GM10248 (cell line): ENCODE data around the gene PHTF1.
"Not testable (repeated sequence)": the region's sequence is repeated elsewhere in the genome, so short reads cannot be mapped to it uniquely, and the experiment has no call there.

Source experiments
- CTCF ChIA-PET: fragments of 300-600 bp; sonication (Branson Sonifier 250); formaldehyde crosslinking; extraction: SDS; loops from one replicate; lab custom pipeline; 2021; ENCODE audit warnings: antibody characterized with exemption; lab: Yijun Ruan, JAX
- POLR2A ChIA-PET: fragments of 350-650 bp; sonication (Branson Sonifier 250); formaldehyde crosslinking; extraction: SDS; loops from one replicate; lab custom pipeline; 2020; ENCODE audit warnings: antibody characterized with exemption; lab: Yijun Ruan, JAX
- DNase-seq: peaks from one replicate; pipeline ENCODE4 v3.0.0; 2012; ENCODE audit errors: extremely low spot score
- CTCF ChIP-seq: IDR thresholded peaks from 2 replicates; pipeline ENCODE4 v1.5.1; 2012; ENCODE audit warnings: mild to moderate bottlenecking, low read depth; ENCODE audit errors: extremely low read depth, missing control alignments, control extremely low read depth

PHTF1 gene

DNA sequence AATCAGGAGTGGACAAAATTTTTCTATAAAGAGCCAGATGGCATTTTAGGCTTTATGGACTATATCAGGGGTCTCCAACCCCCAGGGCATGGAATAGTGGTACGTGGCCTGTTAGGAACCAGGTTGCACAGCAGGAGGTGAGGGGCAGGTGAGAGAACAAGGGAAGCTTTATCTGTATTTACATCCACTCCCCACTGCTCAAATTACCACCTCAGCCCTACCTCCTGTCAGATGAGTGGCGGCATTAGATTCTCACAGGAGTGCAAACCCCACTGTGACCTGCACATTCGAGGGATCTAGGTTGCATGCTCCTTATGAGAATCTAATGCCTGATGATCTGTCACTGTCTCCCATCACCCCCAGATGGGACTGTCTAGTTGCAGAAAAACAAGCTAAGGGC, 13.9 kb downstream of the PHTF1 start:
- no peak for TF ChIP-seq CTCF
- no peak for DNase-seq
- CTCF ChIA-PET = interaction anchor here (1.6 kb wide), 1 partner anchor 12 kb away, joined by 7 read pairs; no protein-coding TSS in a partner anchor
- POLR2A ChIA-PET = no interaction called here

GRCh38 chr1:113744114-113744513, 15.2 kb downstream of the PHTF1 start:
- POLR2A ChIA-PET = no interaction called here
- CTCF ChIA-PET = no interaction called here
- TF ChIP-seq CTCF = no peak
- DNase-seq = no peak

GRCh38 chr1:113742515-113742914, 16.8 kb downstream of the PHTF1 start:
- ChIA-PET CTCF (no interaction called here), POLR2A (no interaction called here)
- no peak for TF ChIP-seq CTCF
- no peak for DNase-seq

DNA sequence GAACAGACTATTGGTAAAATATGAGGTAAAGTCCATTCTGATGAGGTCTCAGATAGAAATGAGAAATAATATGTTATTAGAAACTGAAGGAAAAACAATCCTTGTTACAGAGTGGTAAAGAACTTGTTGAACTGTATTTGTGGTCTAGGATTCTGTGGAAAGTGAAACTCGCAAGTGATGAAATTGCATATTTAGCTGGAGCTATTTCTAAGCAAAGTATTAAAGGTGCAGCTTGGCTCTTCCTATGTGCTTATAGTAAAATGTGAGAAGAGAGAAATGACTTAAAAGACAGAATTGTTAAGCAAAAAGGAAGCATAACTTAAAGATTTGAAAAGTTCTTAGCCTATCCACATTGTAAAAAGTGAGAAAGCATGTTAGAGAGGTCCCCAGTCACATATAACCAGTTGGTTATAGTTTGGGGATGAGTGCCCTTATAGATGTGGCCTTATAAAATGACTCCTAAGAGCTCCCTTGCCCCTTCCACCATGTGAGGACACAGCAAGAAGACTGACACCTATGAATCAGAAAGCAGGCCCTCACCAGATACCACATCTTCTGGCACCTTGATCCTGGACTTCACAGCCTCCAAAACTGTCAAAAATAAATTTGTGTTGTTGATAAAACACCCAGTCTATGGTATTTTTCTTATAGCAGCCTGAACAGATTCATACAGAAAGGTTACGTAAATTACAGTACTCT, 24.8 kb downstream of the PHTF1 start:
- no peak for DNase-seq
- ChIA-PET POLR2A (no interaction called here), CTCF (no interaction called here)
- no peak for TF ChIP-seq CTCF

- DNase-seq = no peak
- ChIA-PET POLR2A (no interaction called here), CTCF (no interaction called here)
- TF ChIP-seq CTCF = no peak
Observed at GRCh38 chr1:113732802-113733201, 26.5 kb downstream of the PHTF1 start.

DNA sequence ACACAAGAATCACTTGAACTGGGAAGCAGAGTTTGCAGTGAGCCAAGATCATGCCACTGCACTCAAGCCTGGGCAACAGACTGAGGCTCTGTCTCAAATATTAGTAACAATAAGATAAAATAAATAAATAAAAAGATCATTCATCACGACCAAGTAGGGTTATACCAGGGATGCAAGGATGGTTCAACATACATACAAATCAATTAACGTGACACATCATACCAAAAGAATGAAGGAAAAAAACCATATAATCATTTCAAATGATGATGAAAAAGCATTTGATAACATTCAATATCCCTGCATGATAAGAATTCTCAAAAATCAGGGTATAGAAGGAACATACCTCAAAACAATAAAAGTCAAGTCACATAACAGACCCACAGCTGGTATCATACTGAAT, 38.3 kb downstream of the PHTF1 start:
- CTCF ChIA-PET = no interaction called here

GRCh38 chr1:113718621-113719020, 40.7 kb downstream of the PHTF1 start:
- POLR2A ChIA-PET, DNase-seq, CTCF ChIA-PET: not testable (repeated sequence)

More for the DNA sequence above, 38.3 kb downstream of the PHTF1 start:
- no peak for TF ChIP-seq CTCF
- POLR2A ChIA-PET = no interaction called here
- no peak for DNase-seq

DNA sequence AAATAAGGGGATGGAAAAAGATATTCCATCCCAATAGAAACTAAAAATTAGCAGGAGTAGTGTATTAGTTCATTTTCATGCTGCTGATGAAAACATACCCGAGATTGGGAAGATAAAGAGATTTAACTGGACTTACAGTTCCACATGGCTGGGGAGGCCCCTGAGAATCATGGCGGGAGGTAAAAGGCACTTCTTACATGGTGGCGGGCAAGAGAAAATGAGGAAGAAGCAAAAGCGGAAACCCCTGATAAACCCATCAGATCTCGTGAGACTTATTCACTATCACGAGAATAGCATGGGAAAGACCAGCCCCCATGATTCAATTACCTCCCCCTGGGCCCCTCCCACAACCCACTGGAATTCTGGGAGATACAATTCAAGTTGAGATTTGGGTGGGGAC, 41.8 kb downstream of the PHTF1 start:
- POLR2A ChIA-PET, DNase-seq: not testable (repeated sequence)
- CTCF ChIA-PET = interaction anchor here (1.0 kb wide), 1 partner anchor 19 kb away, joined by 3 read pairs; no protein-coding TSS in a partner anchor
